H1 (cell line): ENCODE data around the gene HMG20A. TPM values are rescaled to one million over a fixed set of nuclear protein-coding genes. Genes with fewer than 3 reads are reported as not detected.

Experiments
- BCL11A ChIP-seq, 2 experiments: IDR thresholded peaks; one replicate each; pipeline ENCODE4 v1.6.1; 2011; ENCODE audit warnings: low read depth in 2 of 2, low read length in 2 of 2, mild to moderate bottlenecking in 2 of 2
- CTBP2 ChIP-seq: IDR thresholded peaks from 2 replicates; pipeline ENCODE4 v1.7.0; 2011; ENCODE audit warnings: borderline replicate concordance, mild to moderate bottlenecking, moderate library complexity, mixed read lengths, low read length; ENCODE audit not compliant: insufficient read depth, insufficient read length
- GTF2F1 ChIP-seq: IDR thresholded peaks from 2 replicates; pipeline ENCODE4 v1.6.1; 2012; ENCODE audit warnings: low read depth, low read length, improper control_type of control experiment, borderline replicate concordance
- HDAC2 ChIP-seq, 2 experiments: fragments of 300-600 bp in 1 of 2; sonication (generic) in 1 of 2; IDR thresholded peaks; 2 replicates each; pipeline ENCODE4 v1.6.1; 2011 to 2012; ENCODE audit warnings: low read depth in 2 of 2, low read length in 2 of 2, mild to moderate bottlenecking in 2 of 2, moderate library complexity in 2 of 2, borderline replicate concordance in 1 of 2, inconsistent platforms in 1 of 2
- HDAC6 ChIP-seq: IDR thresholded peaks from one replicate; pipeline ENCODE4 v1.7.1; 2012; ENCODE audit warnings: low read depth, mild to moderate bottlenecking, inconsistent platforms, low read length, moderate library complexity
- JUN ChIP-seq: IDR thresholded peaks from 2 replicates; pipeline ENCODE4 v1.6.1; 2011; ENCODE audit warnings: low read depth, mild to moderate bottlenecking, improper control_type of control experiment, low read length
- KDM4A ChIP-seq: IDR thresholded peaks from one replicate; pipeline ENCODE4 v1.7.1; 2012; ENCODE audit warnings: low read depth, mild to moderate bottlenecking, moderate library complexity, low read length, inconsistent platforms; ENCODE audit not compliant: severe bottlenecking
- NRF1 ChIP-seq: IDR thresholded peaks from 2 replicates; pipeline ENCODE4 v1.6.1; 2011; ENCODE audit warnings: mild to moderate bottlenecking, low read depth, low read length, improper control_type of control experiment
- PHF8 ChIP-seq: fragments of 200-600 bp; sonication (generic); conservative IDR thresholded peaks from 2 replicates; pipeline ENCODE4 v1.7.1; 2012; ENCODE audit warnings: low read depth, mild to moderate bottlenecking, inconsistent platforms, low read length, moderate library complexity
- RXRA ChIP-seq: IDR thresholded peaks from 2 replicates; pipeline ENCODE4 v1.6.1; 2011; ENCODE audit warnings: low read depth, mild to moderate bottlenecking, low read length, moderate library complexity; ENCODE audit not compliant: insufficient read depth
- SAP30 ChIP-seq: fragments of 300-600 bp; sonication (generic); IDR thresholded peaks from 2 replicates; pipeline ENCODE4 v1.7.1; 2012; ENCODE audit warnings: low read length, moderate library complexity, mild to moderate bottlenecking, inconsistent platforms; ENCODE audit not compliant: insufficient read depth, insufficient replicate concordance
- SIX5 ChIP-seq: IDR thresholded peaks from 2 replicates; pipeline ENCODE4 v1.6.1; 2011; ENCODE audit warnings: mild to moderate bottlenecking, low read depth, low read length
- SRF ChIP-seq: IDR thresholded peaks from 2 replicates; pipeline ENCODE4 v1.6.1; 2011; ENCODE audit warnings: mild to moderate bottlenecking, low read depth, low read length, moderate library complexity
- TAF7 ChIP-seq: optimal IDR thresholded peaks from 2 replicates; pipeline ENCODE3; 2011; ENCODE audit warnings: low read depth, mild to moderate bottlenecking, inconsistent platforms, low read length, moderate library complexity, borderline replicate concordance
- TEAD4 ChIP-seq: IDR thresholded peaks from 2 replicates; pipeline ENCODE4 v1.6.1; 2012; ENCODE audit warnings: low read depth, low read length, inconsistent platforms, mixed read lengths
- polyA plus RNA-seq, 7 experiments: library from polyadenylated mRNA; depleted of rRNA in 3 of 7; stranded (reverse) in 5 of 7; unstranded in 2 of 7; fragments of >200 nt in 5 of 7; fragments of 200-250 nt in 2 of 7; gene quantifications; 1 replicate in 5 of 7; 2 replicates in 1 of 7; 4 replicates in 1 of 7; pipeline versions ENCODE4 v1.2.1 to v1.2.3, GENCODE V29; 2011 to 2013; ENCODE audit warnings: missing spikeins in 2 of 7, mixed read lengths in 2 of 7
- total RNA-seq: library from RNA; stranded (reverse); fragmentation: NEBNext Ultra II Directional; extraction: Animal tissue kit (Norgen Biotek cat#: 25700); gene quantifications from 2 replicates; pipeline ENCODE4 v1.2.1, GENCODE V29; 2021
- TF ChIP-seq, protein P1 (sequence below): IDR thresholded peaks from 2 replicates; pipeline ENCODE4 v1.6.1; 2011; ENCODE audit warnings: low read length, improper control_type of control experiment
- TF ChIP-seq, protein P2 (sequence below): IDR thresholded peaks from 2 replicates; pipeline ENCODE4 v1.6.1; 2012; ENCODE audit warnings: low read length, inconsistent platforms
- TF ChIP-seq, protein P3 (sequence below): IDR thresholded peaks from 2 replicates; pipeline ENCODE4 v1.6.1; 2011; ENCODE audit warnings: low read depth, mild to moderate bottlenecking, low read length; ENCODE audit not compliant: insufficient read depth
- TF ChIP-seq, protein P4 (sequence below): IDR thresholded peaks from 2 replicates; pipeline ENCODE4 v1.6.1; 2012; ENCODE audit warnings: inconsistent platforms

The HMG20A gene
- total and polyA plus RNA-seq, 2 of the 8 experiments (the other 6 are each of a cell fraction or from before 2014, with no cell fraction given) = 52.1 to 59.7 TPM

DNA sequence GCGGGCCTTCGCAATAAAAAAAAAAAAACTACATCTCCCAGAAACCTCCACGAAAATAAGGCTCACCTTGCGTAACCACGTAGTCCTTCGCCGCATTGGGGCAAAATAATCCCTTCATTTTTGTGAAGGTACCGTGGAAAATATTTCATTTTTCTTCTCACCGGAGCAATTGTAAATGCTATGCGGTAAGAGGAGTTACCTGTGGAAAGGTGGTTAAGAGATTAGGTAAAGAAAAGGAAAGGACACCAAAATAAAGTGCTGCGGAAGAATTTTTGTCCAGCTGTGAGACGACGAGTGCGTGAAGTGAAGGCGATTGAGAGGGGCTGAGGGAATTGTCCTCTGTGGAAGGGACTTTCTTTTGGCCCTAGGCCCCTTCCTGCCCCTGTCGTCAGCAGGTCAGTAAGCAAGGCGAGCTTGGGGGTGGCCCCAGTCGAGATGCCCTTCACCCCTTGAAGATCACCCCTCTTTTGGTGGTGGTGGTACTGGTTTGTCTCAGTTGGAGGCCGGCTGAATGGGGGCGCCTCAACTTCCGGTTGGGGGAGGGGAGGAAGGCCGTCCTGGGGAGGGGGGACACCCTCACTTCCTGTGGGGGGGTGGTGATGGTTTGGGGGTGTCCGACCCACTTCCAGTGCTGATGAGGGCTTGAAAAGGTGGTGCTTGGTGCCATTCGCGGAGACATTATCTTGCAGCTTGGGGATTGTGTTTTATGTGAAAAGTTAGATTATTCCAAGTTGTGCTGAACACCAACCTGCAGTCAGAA, at the start of gene HMG20A (continued):
- TF ChIP-seq, protein P1, sequence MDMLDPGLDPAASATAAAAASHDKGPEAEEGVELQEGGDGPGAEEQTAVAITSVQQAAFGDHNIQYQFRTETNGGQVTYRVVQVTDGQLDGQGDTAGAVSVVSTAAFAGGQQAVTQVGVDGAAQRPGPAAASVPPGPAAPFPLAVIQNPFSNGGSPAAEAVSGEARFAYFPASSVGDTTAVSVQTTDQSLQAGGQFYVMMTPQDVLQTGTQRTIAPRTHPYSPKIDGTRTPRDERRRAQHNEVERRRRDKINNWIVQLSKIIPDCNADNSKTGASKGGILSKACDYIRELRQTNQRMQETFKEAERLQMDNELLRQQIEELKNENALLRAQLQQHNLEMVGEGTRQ = no peak
- peak; percentile 75 for TF ChIP-seq PHF8
- TF ChIP-seq SRF = no peak
- no peak for TF ChIP-seq NRF1
- peak; percentile 78 for TF ChIP-seq SIX5
- TF ChIP-seq GTF2F1 = no peak
- peak; percentile 2; the same call in 1 of the 2 replicates for TF ChIP-seq TEAD4
- TF ChIP-seq, protein P2, sequence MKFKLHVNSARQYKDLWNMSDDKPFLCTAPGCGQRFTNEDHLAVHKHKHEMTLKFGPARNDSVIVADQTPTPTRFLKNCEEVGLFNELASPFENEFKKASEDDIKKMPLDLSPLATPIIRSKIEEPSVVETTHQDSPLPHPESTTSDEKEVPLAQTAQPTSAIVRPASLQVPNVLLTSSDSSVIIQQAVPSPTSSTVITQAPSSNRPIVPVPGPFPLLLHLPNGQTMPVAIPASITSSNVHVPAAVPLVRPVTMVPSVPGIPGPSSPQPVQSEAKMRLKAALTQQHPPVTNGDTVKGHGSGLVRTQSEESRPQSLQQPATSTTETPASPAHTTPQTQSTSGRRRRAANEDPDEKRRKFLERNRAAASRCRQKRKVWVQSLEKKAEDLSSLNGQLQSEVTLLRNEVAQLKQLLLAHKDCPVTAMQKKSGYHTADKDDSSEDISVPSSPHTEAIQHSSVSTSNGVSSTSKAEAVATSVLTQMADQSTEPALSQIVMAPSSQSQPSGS = no peak
- TF ChIP-seq, protein P3, sequence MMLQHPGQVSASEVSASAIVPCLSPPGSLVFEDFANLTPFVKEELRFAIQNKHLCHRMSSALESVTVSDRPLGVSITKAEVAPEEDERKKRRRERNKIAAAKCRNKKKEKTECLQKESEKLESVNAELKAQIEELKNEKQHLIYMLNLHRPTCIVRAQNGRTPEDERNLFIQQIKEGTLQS = no peak
- TF ChIP-seq HDAC2 (IDR thresholded peaks at IDR 0.05; ENCODE audit: borderline replicate concordance in 1 of 2, low read depth in 2 of 2, low read length in 2 of 2) = no peak; a peak in 2 of 4 replicates
- TF ChIP-seq JUN = no peak
- peak; percentile 60 for TF ChIP-seq SAP30
- no peak for TF ChIP-seq BCL11A (IDR thresholded peaks at IDR 0.05; ENCODE audit: low read depth in 2 of 2, low read length in 2 of 2)
- TF ChIP-seq HDAC6 = no peak
- TF ChIP-seq, protein P4, sequence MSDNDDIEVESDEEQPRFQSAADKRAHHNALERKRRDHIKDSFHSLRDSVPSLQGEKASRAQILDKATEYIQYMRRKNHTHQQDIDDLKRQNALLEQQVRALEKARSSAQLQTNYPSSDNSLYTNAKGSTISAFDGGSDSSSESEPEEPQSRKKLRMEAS = peak; percentile 32; the same call in 1 of the 2 replicates
- TF ChIP-seq CTBP2 = no peak
- no peak for TF ChIP-seq RXRA
- TF ChIP-seq KDM4A = peak; percentile 68
- no peak for TF ChIP-seq TAF7
